ENCODE data around the gene TOR1B.
"Not testable (repeated sequence)": the region's sequence is repeated elsewhere in the genome, so short reads cannot be mapped to it uniquely, and the experiment has no call there.

Gene TOR1B

DNA sequence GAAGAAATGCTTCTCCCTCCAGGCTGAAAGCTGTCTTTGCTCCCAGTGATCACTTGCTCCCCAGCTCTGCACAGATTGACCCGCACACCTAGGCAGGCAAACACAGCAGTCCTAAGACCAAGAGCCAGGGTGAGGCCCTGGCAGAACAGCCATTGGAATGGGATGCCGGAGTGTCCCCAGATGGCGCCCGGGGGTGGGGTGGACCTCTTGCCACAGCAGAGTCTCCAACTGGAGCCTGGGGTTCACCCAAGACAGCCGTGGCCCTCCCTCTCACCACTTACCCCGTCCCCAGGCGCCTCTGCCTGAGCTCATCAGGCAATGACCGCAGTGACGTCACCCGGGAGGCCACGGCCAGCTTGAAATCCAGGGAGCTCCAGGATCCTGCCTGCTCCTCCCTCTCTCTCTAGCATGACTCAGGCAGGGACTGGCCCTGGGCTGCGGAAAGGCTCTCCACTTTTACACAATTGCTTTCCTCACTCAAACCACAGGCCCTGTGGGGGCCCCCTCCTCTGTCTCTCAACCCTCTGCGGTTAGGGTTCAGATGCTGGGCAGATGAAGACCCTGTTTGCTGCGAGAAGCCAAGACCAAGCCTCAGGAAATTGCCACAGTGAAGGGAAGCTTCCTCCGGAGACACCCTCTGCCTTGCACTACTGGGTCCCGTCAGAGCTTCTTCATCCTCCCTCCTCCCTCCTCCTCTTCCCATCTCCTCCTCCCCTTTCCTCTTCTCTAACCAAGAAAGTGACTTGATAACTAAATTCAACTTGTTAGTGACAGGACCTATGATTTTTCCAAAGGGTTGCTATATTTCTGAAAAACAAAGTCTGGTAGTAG is 25.8 kb upstream of the TOR1B start:
- DNase-seq, result no peak

DNA sequence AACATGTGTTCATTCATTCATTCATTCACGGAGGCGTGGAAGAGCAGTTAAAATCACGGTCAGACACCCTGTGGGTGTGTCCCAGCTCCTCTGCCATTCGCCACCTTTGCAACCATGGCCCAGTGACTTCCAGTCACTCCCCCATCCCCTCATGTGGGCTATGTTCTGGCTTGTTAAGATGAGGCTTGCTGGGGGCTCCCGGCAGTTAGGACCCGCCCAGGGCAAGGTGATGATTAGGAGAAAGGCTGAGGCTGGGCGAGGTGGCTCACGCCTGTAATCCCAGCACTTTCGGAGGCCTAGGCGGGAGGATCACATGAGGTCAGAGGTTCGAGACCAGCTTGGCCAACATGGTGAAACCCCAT is 25.2 kb upstream of the TOR1B start:
- no peak for DNase-seq

DNA sequence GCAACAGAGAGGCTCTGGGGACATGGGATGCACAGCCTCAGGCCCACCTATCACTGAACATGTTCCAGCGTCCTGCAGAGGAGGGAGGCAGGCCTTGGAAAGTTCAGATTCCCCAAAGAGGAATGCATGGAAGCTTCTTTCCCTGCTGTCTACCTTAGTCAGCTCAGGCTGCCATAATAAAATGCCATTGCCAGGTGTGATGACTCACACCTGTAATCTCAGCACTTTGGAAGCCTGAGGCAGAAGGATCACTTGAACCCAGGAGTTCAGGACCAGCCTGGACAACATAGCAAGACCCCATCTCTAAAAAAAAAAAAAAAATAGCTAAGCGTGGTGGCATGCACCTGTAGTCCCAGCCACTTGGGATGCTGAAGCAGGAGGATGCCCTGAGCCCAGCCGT is 24.5 kb upstream of the TOR1B start:
- DNase-seq, result no peak

DNA sequence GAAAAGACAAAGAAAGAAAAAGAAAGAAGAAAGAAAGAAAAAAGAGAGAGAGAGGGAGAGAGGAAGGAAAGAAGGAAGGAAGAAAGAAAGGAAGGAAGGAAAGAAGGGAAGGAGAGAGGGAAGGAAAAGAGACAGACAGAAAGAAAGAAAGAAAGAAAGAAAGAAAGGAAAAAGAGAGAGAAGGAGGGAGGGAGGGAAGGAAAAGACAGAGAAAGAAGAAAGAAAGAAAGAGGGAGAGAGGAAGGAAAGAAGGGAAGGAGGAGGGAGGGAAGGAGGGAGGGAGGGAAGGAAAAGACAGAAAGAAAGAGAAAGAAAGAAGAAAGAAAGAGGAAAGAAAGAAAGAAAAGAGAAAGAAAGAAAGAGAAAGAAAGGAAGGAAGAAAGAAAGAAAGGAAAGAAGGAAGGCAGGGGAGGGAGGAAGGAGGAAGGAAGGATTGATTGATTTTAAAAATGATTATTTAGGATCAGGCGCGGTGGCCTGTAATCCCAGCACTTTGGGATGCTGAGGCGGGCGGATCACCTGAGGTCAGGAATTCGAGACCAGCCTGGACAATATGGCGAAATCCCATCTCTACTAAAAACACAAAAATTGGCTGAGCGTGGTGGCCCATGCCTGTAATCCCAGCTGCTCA is 23.3 kb upstream of the TOR1B start:
- DNase-seq, result no peak

DNA sequence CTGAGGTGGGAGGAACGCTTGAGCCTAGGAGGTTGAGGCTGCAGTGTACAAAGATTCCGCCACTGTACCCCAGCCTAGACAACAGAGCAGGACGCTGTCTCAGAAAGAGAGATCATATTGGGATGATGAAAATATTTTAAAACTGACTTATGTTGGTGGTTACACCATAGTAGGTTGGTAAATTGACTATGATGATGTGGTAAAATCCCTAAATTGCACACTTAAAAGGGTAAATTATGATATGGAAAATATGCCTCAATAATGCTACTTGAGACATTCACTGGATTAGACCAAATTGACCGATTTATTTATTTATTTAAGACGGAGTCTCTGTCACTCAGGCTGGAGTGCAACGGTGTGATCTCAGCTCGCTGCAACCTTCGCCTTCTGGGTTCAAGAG is 21.9 kb upstream of the TOR1B start:
- no peak for DNase-seq

DNA sequence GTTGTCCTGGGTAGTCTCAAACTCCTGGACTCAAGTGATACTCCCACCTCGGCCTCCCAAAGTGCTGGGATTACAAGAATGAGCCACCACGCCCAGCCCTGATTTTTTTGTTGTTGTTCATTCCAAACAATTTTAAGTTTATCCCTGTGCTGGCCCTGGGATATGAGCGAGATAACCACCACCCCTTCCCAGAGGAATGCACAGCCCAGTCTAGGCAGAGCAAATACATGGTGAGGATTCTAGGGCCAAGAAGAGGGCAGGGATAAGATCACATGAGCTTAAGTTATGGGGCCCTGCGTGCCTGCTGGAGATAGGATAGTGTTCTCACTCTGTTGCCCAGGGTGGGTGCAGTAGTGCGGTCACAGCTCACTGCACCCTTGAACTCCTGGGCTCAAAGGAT is 21.0 kb upstream of the TOR1B start:
- DNase-seq, result no peak

DNA sequence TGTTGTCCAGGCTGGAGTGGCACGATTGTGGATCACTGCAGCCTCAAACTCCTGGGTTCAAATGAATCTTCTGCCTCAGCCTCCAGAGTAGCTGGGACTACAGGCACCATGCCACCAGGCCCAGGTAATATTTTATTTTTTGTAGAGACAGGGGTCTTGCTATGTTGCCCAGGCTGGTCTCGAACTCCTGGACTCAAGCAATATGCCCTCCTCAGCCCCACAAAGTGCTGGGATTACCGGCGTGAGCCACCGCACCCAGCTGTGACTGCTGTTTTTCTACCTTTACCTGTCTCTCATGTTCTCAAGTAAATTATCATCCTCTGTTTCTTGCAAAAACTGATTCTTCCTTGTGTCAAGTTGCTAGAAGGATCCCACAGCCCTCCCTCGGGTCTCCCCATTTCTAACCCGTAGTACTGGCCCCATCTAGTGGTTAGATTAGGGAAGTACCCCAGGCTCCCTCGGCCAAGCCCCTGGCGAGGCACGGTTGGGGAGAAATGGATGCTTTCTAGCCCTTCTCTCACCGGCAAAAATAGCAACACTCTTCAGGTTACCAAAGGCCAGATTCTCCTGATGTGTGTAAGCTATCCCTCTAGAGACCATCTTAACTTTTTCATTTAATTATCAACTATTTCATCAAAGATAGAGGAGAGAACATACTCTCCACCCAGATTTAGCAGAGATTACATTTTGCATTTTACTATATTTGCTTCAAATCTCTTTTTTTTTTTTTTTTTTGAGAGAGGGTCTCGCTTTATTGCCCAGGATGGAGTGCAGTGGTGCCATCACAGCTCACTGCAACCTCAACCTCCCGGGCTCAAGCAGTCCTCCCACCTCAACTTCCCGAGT is 19.2 kb upstream of the TOR1B start:
- DNase-seq, result peak; percentile 50 to 71

DNA sequence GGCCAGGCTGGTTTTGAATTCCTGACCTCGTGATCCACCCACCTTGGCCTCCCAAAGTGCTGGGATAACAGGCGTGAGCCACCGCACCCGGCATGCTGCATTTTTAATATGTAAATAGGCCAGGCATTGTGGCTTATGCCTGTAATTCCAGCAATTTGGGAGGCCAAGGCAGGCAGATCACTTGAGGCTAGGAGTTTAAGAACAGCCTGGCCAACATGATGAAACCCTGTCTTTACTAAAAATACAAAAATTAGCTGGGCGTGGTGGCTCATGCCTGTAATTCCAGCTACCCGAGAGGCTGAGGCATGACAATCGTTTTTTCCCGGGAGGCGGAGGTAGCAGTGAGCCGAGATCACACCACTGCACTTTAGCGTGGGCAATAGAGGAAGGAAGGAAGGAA is 18.0 kb upstream of the TOR1B start:
- not testable (repeated sequence) for DNase-seq

DNA sequence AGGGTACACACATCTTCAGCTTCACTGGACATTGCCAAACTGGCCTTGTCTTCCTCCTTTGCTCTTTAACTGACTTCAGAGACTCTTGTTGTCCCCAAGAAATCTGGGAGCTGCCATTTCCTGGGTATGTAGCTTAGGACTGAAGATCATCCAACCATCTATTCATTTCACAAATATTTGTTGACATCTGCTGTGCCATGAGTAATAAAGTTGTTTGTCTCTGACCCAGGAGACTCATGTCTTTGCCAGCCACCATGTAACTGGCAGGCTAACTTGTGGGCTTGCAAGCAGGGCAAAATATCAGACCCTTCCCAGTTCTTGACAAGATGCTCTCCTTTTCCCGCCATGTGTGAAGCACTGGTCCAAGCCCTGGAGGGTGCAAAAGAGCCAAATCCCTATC is 17.1 kb upstream of the TOR1B start:
- no peak for DNase-seq

DNA sequence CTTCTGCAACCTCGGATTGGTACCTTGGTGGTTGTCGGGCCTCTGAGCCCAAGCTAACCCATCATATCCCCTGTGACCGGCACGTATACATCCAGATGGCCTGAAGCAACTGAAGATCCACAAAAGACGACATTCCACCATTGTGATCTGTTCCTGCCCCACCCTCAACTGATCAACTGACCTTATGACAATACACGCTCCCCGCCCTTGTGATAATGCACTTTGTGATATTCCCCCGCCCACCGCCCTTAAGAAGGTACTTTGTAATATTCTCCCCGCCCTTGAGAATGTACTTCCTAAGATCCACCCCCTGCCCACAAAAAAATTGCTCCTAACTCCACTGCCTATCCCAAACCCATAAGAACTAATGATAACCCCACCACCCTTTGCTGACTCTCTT is 16.5 kb upstream of the TOR1B start:
- DNase-seq, result no peak

DNA sequence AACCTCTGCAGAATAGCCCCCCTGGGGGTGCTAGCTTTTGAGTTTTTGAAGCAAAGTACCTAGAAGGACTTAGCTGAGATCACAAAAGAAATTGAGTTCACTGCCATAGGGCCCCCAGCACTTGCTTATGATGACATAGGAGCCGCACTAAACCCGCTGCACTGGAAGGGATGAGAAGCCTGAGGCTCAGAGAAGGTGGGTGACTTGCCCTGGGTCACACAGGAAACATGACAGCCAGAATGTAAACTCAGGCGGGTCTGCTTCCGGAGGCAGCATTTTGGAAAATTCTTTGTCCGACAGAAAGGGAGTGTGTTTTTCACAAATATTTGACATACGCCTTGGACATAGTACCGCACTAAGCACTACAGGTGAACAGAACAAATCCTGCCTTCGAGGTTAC is 8.4 kb upstream of the TOR1B start:
- no peak for DNase-seq

DNA sequence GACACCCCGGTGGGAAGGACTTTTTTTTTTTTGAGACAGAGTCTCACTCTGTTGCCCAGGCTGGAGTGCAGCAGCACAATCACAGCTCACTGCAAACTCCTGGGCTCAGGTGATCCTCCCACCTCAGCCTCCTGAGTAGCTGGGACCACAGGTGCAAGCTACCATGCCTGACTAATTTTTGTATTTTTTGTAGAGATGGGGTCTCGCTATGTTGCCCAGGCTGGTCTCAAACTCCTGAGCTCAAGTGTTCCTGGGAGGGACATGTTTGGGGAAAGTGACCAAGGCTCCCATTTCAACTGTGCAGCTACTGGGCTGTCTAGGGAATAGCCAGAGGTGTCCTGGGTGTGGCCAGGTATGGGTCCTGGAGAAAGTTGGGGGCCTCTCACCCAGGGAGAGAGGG is 7.0 kb upstream of the TOR1B start:
- not testable (repeated sequence) for DNase-seq

DNA sequence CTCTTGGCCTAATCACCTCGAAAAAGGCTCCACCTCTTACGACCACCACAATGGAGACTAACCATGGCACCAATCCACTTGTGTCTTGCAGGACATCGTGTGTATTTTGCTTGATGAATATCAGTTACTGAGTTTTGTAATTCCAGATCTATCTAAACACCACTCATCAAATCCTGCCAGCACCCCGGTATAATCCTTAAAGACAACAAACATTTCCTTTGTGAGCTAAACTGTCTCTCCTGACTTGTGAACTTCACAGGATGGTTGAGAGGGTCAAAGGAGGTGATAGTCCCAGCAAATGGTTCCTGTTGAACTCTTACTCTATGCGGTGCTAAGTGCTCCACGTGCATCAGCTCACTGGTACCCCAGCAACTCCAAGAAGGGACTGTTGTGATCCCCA is 4.0 kb upstream of the TOR1B start:
- no peak for DNase-seq

DNA sequence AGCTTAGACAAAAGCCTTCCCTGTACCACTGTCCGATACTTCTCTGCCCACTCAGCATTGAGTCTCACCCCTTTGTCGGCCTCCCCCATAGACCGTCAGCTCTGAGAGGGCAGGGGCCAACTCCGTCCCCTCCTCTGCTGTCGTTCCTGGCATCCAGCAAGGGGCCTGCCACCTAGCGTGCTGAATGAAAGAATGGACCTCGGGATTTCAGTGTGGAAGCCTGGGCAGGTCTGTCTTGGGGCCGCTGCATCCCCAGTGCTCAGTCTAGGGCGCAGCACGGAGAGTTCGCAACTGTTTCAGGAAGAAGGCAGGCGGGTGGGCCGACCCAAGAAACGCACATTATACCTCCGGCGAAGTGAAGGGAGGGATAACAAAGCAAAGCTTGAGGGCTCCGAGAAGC is 1.5 kb upstream of the TOR1B start:
- no peak for DNase-seq

DNA sequence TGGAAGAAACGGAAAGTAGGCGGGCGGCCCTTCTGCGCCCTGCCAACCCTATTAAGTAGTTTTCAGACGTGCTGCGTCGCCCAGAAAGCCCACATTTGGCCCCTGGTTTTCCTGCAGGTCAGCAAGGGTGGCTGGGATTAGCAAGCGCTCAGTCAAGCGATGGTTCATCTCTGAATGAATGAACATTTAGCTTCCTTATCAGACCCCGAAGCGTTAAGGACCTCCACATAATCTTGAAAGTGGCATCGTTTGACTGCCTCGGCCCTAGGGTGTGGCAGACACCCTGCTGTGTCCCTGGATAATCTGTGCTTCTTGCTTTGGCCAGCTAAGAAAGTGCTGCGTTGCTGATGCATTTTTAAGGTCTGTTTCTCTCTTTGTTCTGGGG is 684 bp downstream of the TOR1B start:
- DNase-seq, result peak in 1 of 2 experiments; percentile 51

DNA sequence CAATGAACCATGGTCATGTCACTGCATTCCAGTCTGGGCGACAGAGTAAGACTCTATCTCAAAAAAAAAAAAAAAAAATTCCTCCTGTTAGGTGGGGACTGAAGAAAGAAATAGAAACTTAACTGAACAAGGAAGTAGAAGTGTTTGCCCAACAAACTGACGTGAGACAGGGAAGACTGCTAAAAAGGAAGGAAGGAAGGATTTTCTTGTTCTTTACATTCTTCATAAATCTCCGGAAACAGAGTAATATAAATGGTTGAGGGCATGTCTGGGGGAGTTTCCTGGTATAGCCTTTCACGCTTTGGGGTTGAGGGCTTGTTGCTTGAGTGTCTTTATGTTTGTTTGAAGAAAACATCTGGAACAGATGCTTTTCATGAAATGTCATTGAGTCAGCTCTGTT is 3.1 kb downstream of the TOR1B start:
- DNase-seq, result no peak

DNA sequence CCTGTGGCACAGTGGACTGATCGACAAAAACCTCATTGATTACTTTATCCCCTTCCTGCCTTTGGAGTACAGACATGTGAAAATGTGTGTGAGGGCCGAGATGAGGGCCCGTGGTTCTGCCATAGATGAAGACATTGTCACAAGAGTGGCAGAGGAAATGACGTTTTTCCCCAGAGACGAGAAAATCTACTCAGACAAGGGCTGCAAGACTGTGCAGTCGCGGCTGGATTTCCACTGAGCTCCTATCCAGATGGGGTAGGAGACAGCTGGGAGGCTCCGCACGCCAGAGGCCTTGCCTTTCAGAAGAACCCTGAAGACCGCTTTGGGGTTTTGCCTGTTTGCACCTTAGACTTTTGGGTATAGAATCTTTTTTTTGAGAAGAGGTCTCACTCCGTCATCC is 6.4 kb downstream of the TOR1B start:
- no peak for DNase-seq

DNA sequence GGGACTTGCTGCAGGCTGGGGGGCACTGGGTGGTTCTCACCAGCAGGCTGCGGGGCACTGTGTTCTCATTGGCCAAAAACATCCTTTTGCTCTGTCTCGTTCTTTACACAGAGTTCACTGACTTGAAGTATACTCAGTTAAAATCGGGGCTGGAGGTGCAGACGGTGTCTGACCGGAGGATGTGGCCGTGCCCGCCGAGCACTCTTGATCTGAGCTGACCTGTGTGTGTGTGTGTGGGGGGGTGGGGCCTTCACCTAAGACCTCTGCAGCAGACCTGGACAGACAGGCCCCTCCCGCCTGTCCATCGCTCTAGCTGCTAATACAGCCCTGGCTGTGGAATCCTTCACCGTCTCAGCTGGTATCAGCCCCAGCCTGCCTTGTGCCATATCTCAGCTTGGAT is 7.1 kb downstream of the TOR1B start:
- DNase-seq, result no peak

DNA sequence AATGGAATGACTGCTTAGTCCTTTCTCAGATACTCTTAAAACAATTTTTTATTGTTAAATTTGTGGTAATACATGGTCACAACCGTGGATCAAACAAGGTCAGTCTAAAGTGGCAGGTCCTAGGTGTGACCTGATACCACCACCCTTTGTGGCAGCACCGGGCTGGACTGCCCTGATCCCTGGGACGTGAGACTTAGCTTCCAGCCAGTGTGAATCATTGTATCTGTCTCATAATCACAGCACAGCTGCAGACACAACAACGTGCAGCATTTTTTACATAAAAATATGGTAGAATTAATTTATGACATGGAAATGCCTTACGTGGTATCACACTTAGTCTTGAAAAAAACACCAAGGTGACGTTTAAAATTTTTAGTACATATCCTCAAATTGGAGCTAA is 7.8 kb downstream of the TOR1B start:
- no peak for DNase-seq

DNA sequence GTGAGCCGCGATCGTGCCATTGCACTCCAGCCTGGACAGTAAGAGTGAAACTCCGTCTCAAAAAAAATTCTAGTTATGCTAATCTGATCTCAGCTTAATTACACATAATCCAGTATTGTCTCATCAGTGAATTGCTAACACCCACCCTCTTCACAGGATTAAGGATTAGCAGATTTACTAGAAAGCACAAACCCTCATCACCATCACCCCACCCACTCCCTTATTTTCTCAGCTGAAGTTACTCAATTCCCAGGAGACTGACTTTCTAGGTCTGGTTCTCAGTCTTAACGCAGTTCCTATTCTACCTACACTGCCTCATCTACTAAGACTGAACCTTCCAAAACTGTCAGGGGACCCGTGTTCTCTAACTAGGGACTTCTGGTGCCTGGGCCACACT is 9.0 kb downstream of the TOR1B start:
- peak; percentile 56 to 82 for DNase-seq

DNA sequence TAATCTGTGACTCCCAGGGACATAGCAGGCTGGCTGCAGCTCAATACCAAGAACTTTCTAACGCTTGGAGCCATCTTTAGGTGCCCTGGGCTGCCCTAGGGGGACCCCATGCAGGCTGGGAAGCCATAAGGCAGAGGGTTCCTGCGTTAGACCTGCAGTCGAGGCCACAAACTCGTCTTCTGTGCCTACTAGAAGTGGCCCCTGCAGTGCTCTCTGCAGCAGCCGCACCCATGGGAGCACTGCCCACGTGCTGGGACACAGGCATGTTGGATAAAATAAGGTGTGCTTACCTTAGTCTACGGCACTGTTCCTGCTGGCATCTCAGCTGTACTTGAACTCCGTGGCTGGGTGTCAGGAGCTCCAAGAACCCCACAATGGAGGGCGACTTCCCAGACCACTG is 9.4 kb downstream of the TOR1B start:
- no peak for DNase-seq

DNA sequence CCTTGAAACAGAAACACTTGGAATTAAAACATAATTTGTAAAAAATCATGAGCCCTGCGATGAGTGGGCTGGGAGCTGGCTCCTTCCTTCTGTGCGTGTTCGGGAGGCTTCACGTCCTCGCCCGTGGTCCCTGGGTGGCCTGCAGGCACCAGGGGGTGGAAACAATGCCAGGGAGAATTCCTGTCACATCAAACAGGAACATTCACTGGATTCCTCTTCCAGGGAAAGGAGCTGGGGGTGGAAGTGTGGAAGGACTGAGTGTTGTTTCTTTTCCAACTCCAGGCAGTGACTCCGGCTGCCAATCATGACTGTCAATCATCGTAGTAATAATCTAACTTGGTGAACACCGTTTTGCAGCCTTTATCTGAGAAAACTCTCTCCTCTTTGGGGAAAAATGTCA is 10.7 kb downstream of the TOR1B start:
- no peak for DNase-seq

DNA sequence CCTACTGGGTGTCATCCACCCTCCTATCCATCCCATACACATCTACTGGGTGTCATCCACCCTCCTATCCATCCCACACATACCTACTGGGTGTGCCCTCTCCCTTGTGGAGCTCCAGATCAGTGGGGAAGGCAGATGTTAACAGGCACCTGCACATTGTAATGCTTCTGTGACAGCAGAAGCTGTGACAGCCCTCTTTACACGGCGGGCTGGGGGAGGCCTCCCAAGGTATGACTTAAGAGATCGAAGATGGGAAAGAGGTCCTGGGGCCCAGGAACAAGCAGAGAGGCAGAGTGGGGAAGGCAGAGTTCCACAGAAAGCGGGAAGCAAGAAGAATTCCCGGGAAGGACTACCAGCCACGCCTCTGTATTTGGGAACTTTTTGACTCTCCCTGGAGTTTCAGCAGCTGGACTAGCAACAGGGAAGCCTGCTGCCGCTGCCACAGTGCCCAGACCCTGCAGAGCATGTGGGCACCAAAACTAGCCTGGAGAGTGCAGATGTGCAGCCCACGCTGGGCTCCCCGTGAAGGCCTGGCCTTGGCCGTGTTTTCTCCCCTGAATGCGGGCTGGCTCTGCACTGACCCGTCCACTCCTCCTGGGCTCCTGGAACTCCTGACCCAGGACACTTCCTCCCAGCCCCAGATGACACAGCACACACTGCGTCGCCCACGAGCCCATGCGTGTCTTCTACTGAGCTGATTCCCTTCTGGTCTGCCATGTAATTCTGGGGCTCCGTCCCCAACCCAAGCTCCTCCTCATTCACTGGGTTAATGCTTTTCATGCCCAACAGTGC is 11.6 kb downstream of the TOR1B start:
- DNase-seq, result no peak

All from NCI-H524 (cell line).